ENCODE data around the gene RGS9BP.
"Not testable (repeated sequence)": the region's sequence is repeated elsewhere in the genome, so short reads cannot be mapped to it uniquely, and the experiment has no call there.

Gene RGS9BP, protein sequence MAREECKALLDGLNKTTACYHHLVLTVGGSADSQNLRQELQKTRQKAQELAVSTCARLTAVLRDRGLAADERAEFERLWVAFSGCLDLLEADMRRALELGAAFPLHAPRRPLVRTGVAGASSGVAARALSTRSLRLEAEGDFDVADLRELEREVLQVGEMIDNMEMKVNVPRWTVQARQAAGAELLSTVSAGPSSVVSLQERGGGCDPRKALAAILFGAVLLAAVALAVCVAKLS

DNA sequence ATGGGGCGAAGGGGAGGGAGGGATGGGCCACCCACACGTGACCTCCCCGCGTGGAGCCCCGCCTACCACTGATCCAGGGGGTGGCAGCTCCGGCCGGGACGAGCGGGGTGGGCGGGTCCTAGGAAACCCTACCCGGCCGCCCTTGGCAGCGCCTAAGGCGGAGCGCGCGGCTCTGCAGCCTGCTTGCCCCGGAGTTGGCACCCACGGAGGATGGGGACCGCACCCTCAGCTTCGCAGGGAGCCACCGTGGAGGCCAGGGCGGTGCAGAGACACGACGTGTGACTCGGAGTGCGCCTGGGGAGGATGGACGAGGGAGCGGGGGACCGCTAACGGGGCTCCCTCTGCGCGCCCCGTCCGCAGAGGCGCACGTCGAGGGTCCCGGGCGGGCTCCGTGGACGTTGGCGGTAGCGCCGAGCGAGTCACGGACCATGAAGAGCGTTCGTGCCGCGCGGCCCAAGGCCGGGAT, at the start of gene RGS9BP:
Gene RGS9BP (plus strand): TSS at position 129 of the 466 bp plus-strand sequence. CDS start 416 bp downstream, outside the sequence.
- DNase-seq (ENCODE audit: low read depth in 4 of 4, low spot score in 1 of 4), result peak in 1 of 4 experiments; percentile 50

DNA sequence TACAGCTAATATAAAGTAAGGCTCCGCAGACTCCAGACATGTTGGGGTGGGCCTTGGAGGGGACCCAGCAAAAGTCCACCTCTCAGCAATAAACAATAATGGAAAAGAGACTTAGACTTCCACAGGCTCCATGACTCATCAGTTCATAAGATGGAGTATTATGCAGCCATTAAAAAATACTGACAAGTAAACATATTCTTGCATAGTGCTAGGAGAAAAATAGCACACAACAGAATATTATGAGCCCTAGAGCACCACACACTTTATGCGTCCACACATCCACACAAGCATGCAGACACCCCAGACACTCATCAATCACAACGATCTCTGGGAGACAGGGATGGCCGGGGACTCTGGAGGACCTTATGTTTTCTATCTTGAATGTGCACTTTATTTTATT, 48.7 kb upstream of the RGS9BP start:
- no peak for DNase-seq (ENCODE audit: low read depth in 4 of 4, low spot score in 1 of 4)

DNA sequence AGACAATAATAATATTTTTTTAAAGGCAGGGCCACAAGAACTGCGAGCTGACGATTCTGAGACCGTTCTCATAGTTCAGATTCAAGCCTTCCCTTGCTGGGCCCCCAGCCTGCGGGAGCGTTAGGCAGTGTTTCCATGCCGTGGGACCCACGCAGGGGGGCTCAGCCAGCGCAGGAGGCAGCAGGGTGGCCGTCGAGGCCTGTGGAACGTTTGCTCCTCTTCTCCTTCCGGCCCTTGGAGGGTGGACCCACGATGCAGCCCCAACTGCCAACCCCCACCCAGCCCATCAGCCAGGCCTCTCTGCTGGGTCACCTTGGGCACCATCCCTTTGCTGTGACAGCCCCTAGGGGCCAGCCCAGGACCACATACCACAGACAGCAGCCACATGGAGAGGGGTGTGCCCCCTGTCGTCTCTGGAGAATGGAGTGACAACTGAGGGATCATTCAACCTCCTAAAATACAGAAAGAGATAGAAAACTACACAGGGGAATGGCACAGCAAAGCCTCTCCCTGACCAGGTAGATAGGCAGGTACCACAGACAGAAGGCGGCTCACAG, 47.9 kb upstream of the RGS9BP start:
- DNase-seq (ENCODE audit: low read depth in 4 of 4, low spot score in 1 of 4), result no peak

DNA sequence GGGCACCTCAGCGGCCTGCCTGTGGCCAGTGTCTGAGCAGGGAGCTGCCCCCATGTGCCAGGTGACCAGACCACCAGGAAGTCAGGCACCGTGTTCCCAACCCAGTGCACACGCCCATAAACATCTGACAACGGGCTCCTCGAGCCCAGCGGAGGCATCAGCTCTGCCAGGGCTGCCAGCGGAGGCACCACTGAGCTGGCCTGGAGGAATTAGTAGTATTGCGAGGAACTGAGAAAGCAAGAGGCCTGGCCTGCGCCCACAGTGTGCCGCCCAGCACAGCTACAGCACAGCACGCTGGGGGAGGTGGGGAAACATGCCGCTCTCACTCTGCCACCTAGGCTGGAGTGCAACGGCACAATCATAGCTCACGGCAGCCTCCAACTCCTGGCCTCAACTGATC, 45.3 kb upstream of the RGS9BP start:
- no peak for DNase-seq (ENCODE audit: low read depth in 4 of 4, low spot score in 1 of 4)

DNA sequence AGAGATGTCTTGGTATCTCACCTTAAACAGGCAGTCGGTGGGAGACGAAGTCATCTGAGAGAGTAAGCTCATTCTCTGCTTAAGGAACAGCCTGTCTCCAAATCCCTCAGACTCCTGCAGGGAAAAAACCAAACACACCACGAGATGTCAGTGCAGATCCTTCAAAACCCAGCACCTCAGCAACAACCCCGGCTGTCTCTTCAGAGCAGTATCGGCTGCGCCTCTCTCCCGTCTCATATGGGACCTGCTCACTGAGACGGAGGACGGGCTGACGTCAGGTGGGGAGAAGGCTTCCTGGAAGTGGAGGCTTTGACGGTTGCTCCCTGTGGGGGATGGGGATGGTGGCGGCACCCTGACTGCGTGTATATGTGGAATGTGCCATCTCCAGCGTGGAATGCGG, 44.3 kb upstream of the RGS9BP start:
- no peak for DNase-seq (ENCODE audit: low read depth in 4 of 4, low spot score in 1 of 4)

DNA sequence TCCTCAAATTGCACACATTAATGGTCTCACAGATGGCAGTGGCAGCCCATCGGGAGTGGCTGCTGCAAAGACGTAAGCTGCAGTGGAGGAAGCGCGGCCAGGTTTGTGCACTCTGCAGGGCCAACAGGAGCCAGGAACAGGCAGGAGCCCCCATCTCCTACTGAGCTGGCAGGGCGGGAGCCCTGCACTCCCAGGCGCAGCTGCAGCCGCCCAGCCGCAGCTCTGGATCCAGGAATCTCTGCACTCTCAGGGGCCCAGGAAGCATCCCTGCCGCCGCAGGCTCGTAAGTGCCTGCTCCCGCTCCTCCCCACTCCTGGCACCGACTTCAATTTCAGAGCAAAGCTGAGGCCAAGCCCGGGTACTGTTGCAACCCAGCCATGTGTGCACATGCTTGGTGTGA, 38.2 kb upstream of the RGS9BP start:
- no peak for DNase-seq (ENCODE audit: low read depth in 4 of 4, low spot score in 1 of 4)

DNA sequence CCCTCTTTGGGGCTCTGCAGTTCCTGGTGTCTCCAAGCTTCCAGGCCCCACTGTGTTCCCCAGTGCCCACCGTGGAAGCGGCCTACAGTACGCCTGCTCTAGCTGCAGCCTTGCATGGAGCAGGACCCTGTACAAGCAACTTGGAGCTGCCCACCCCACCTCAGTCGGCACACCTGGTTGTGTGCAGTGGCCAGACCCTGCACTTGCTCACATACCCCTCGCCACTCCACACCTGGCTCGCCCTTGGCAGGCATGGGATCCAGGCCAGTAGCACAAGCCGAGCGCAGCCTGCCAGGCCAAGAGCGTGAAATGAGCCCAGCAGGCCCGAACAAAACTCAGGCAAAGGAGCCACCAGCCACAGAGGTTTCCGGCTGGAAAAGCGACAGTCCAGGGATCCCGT, 37.0 kb upstream of the RGS9BP start:
- DNase-seq (ENCODE audit: low read depth in 4 of 4, low spot score in 1 of 4), result no peak

DNA sequence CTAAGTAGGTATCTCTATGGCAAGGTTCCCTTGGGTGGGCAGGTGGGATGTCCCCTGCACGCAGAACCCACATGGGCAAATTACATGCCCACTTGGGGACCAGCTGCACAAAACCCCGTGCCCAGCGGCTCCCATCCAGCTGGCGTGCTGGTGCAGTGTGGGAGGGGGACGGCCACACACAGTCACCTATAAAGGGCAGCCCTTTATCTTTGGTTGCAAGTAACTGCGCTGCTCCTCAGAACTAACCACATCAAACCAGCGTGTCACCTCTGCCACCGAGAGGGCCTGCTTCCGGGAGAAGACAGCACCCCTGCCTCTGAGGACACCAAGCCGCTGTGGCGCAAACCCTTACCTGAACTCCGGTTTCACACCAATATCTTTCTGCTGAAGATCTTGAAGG, 32.9 kb upstream of the RGS9BP start:
- peak; percentile 7 to 51 (median 18) for DNase-seq (ENCODE audit: low read depth in 4 of 4, low spot score in 1 of 4)

DNA sequence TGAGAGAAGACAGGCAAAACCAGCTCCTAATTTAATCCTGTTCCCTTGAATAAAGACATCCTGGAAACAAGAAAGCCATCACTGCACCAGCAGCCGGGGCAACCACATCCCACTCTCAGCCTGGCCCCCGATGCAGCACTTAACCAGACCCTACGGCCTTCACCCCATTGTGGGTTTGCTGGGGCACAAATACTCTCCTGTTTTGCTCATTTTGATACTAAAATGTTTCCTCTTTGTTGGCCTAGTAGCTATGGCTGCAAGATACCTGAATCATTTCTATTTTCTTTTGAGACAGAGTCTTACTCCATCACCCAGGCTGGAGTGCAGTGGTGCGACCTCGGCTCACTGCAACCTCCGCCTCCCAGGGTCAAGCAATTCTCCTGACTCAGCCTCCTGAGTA, 29.1 kb upstream of the RGS9BP start:
- no peak for DNase-seq (ENCODE audit: low read depth in 4 of 4, low spot score in 1 of 4)

DNA sequence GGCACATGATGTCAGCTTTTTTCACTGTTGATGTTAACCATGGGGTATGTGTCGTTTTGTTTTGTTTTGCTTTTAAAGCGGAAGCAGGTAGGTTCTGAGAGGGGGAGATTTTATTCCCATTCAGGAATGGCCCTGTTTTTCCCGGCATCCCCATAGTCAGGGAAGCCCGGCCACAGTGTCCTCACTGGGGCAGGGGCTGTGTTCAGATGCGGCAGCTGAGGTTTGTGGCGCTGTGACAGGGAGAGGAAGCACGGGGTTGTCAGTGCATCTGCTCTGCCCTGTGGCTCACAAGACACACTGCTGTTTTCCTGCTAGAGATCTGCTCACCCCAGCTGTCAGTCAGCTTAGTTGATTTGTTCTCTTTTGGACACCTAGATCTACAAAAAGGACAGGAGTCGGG, 28.3 kb upstream of the RGS9BP start:
- DNase-seq (ENCODE audit: low read depth in 4 of 4, low spot score in 1 of 4), result no peak

DNA sequence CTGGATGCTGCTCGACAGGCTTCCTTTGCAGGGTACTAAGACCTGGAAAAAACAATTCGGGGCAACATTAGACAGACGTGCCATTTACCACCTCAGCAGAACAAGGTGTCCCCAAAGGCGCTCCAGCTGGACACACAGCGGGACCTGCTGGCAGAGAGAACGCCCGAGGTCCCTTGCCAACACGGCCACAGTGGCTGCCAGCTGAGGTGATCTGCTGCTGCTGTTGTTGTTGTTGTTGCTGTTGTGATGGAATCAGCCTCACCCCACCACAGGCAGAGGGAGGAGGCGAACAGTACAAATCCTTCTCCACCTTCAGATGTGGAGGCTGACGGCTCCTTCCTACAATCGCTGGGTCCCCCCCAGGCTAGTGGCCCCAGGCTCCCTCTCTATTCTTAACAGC, 25.9 kb upstream of the RGS9BP start:
- DNase-seq (ENCODE audit: low read depth in 4 of 4, low spot score in 1 of 4), result no peak

DNA sequence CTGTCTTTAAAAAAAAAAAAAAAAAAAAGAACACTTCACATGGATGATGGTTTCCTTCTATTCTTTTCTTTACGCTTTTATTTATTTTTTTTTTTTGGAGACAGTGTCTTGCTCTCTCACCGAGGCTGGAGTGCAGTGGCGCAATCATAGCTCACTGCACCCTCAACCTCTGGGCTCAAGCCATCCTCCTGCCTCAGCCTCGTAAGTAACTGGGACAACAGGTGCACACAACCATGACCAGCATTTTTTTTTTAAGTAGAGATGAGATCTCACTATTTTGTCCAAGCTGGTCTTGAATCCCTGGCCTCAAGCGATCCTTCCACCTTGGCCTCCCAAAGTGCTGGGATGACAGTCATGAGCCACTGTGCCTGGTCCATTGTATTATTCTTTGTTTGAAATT, 25.0 kb upstream of the RGS9BP start:
- no peak for DNase-seq (ENCODE audit: low read depth in 4 of 4, low spot score in 1 of 4)

DNA sequence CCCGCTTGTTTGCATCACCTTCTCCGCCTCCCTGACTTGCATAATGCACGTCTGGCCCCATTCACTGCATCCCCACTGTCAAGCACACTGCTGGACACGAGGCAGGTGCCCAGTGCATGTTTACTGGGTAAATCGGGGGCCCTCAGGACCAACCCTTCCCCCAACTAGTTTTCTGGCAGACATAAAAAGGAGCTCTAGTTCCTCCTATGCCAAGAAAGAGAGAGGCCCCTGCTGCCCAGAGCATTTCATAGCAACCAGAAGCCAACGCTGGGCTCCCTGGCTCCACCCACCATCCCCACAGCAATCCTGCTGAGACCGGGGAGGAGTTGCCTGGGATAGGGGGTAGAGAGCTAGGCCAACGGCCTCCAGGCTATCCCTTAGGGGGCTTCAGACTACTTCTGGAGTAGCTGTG, 23.9 kb upstream of the RGS9BP start:
- DNase-seq (ENCODE audit: low read depth in 4 of 4, low spot score in 1 of 4), result no peak

DNA sequence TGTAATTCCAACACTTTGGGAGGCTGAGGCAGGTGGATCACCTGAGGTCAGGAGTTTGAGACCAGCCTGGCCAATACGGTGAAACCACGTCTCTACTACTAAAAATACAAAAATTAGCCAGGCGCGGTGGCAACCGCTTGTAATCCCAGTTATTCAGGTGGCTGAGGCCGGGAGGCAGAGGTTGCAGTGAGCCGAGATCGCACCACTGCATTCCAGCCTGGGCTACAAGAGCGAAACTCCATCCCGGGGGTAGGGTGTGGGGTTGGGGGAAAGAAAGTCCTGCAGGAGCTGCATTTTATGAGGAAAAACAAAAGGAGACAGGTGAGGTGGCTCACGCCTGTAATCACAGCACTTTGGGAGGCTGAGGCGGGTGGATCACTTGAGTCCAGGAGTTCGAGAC, 23.3 kb upstream of the RGS9BP start:
- not testable (repeated sequence) for DNase-seq (ENCODE audit: low read depth in 4 of 4, low spot score in 1 of 4)

DNA sequence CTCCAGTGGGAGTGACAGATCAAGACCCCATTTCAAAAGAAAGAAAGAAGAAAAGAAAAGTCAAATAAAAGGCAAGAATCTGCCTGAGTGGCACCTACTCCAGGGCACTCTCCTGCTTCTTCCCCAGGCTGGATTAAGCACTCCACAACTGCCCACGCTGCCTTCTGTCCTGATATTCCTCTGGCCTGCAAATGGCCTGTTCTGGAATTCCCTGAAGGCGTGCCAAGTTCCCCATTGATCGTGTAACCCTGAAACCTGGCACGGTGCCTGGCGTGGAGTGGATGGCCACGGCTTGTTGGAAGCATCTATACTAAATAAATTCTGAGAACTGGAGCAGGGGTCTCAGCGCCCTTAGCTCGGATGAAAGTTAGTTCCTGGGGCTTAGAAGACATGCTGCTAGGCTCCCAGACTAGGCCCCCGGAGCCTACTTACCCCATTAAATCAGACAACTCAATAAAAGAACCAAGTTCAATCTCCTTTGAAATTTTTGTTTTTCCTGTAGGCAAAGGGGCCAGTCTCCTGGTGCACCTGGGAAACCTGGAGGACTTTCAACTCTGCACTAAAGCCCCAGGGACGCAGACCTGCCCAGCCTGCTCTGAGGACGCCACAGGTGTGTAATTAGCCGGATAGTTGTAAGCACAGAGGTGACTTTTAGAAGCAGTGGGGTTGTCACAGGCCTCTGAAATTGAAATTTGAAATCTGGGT, 22.6 kb upstream of the RGS9BP start:
- DNase-seq (ENCODE audit: low read depth in 4 of 4, low spot score in 1 of 4), result no peak

DNA sequence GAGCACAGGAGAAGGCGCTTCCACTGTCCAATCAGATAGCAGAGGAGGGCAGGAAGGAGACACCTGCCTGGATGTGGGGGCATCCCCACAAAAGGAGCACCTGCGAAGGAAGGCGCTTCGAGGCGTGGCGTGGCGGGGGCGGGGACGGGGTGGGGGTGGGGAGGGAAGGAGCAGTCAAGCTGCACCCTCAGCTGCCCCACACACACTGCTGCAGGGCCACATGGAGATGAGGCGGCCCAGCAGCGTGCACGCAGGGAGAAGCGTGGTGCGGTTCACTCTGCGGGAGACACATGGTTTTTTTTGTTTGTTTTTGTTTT, 22.1 kb upstream of the RGS9BP start:
- DNase-seq (ENCODE audit: low read depth in 4 of 4, low spot score in 1 of 4), result no peak

DNA sequence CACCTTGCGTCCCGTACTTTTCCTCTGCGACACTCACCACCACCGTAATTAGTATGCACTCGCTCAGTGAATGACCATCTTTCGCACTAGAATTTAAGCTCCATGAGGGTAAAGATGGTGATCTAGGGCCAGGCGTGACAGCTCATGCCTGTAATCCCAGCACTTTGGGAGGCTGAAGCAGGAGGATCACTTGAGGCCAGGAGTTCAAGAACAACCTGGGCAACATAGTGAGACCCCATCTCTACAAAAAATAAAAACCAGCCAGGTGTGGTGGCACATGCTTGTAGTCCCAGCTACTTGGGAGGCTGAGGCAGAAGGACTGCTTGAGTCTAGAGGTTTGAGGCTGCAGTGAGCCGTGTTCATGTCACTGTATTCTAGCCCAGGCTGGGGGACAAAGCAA, 19.3 kb upstream of the RGS9BP start:
- DNase-seq (ENCODE audit: low read depth in 4 of 4, low spot score in 1 of 4), result not testable (repeated sequence)

DNA sequence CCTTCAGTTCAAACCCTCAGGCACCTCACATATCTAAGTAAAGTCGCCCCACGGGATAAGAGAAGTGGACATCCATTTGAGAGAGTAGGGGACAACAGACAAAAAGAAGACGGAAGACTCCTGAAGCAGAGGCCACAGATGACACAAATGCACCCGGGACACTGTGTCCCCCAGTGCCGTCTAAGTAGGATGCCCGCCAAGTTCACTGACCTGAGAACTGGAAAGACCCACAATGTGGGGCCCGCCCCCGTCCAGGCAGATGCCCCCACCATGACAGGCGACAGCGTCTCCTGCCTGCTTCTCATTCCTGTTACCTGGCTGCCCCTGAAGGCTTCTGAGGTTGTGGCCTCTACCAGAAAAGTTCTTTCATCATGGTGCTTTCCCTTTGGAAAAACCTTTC, 17.6 kb upstream of the RGS9BP start:
- no peak for DNase-seq (ENCODE audit: low read depth in 4 of 4, low spot score in 1 of 4)

DNA sequence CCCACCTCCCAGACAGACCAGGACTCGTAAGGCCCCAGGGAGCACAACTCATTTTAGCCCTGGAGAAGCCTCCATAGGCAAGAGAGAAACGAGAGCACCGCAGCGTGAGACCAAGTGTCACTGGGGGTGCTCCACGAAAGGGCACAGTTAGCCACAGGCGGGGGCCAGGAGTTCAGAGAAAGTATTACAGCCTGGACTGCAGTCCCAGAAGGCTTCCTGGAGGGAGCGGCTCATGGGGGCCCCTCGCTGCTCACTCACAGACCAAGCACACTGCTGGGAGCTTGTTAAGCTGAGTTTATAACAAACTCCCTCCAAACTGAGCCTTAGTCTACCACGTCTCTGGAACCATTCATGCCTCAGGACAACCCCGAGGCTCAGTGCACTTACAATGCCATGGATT, 17.1 kb upstream of the RGS9BP start:
- no peak for DNase-seq (ENCODE audit: low read depth in 4 of 4, low spot score in 1 of 4)

DNA sequence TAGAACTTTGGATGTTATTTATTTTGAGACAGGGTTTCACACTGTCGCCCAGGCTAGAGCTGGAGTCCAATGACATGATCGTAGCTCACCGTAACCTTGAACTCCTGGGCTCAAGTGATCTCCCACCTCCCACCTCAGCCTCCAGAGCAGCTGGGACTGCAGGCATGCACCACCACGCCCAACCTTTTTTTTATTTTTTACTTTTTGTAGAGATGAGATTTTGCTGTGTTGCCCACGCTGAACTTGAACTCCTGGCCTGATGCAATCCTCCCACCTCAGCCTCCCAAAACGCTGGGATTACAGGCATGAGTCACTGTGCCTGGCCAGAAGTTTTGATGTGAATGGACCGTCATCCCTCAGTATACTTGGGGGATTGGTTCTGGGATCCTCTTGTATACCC, 14.3 kb upstream of the RGS9BP start:
- DNase-seq (ENCODE audit: low read depth in 4 of 4, low spot score in 1 of 4), result no peak

DNA sequence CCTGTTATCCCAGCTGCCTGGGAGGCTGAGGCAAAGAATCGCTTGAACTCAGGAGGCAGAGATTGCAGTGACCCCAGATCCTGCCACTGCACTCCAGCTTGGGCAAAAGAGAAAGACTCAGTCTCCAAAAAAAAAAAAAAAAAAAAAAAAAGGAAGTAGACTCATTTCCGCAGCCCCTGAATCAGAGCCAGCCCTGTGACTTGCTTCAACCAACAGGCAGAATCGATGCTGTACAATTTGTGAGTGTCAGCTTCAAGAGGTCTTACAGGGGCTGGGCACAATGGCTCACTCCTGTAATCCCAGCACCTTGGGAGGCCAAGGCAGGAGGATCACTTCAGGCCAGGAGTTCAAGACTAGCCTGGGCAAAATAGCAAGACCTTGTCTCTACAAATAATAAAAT, 13.5 kb upstream of the RGS9BP start:
- no peak for DNase-seq (ENCODE audit: low read depth in 4 of 4, low spot score in 1 of 4)

DNA sequence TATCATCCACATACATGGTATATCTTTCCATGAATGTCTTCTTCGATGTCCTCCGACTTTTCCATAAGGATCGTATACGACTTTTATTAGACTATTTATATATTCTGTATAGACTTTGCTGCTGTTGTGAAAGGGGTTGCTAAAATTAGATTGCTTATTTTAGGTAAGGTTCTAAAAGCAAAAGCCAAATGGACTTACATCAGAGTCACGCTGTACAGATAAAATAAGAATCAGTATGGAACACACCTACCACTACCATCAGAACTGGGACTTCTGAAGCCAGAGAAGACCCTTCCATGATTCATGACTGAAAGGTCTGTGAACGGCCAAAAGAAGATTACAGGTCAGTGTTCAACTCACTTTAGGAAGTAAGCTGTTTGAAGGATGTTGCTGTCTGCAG, 9.6 kb upstream of the RGS9BP start:
- no peak for DNase-seq (ENCODE audit: low read depth in 4 of 4, low spot score in 1 of 4)

DNA sequence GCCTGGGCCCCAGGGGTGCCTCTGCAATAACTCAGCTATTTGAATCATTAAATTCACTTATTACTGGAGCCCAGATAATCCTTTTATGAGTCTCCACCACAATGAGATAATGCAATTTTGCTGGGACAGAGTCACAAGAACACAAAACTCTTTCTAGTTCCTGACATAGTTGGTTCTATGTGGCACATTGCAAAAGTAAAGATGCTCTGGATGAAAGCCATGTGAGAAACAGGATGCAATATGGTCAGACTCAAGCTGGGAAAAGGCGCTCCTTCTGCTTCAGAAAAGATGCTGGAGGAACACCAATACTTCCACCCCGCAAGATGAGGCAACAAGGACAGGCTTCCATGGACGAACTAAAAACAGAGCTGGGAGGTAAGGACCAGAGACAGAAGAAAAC, 6.3 kb upstream of the RGS9BP start:
- no peak for DNase-seq (ENCODE audit: low read depth in 4 of 4, low spot score in 1 of 4)

Data from stimulated activated CD4-positive, alpha-beta T cell treated with anti-CD3 and anti-CD28 coated beads, Interleukin-1b, Interleukin-23, amount 100 ng/mL, for 24 hours (primary cell).